HG02571 (cell line): Measurements from ENCODE around the gene TRNAU1AP.
"Not testable (repeated sequence)": the region's sequence is repeated elsewhere in the genome, so short reads cannot be mapped to it uniquely, and the experiment has no call there.

Experiments used
- ATAC-seq: cut with Tn5 transposase; IDR thresholded peaks from one replicate; pipeline ENCODE4 v1.9.1; 2021; ENCODE audit warnings: mild to moderate bottlenecking, moderate library complexity; ENCODE audit not compliant: unreplicated experiment

TRNAU1AP gene

GRCh38 chr1:28521502-28522164, 31.3 kb upstream of the TRNAU1AP start:
- ATAC-seq: no peak

GRCh38 chr1:28522537-28522936, 30.3 kb upstream of the TRNAU1AP start:
- not testable (repeated sequence) for ATAC-seq

- ATAC-seq: not testable (repeated sequence)
Measured at GRCh38 chr1:28525002-28525642, 27.8 kb upstream of the TRNAU1AP start.

- ATAC-seq: no peak
Measured at GRCh38 chr1:28526886-28527285, 26.0 kb upstream of the TRNAU1AP start.

GRCh38 chr1:28530456-28530855, 22.4 kb upstream of the TRNAU1AP start:
- ATAC-seq: no peak

- ATAC-seq: no peak
Measured at GRCh38 chr1:28534671-28535070, 18.2 kb upstream of the TRNAU1AP start.

GRCh38 chr1:28535180-28535579, 17.7 kb upstream of the TRNAU1AP start:
- no peak for ATAC-seq

GRCh38 chr1:28537457-28538199, 15.3 kb upstream of the TRNAU1AP start:
- no peak for ATAC-seq

GRCh38 chr1:28538286-28538685, 14.6 kb upstream of the TRNAU1AP start:
- no peak for ATAC-seq

GRCh38 chr1:28540651-28541050, 12.2 kb upstream of the TRNAU1AP start:
- ATAC-seq: no peak

GRCh38 chr1:28541414-28542015, 11.4 kb upstream of the TRNAU1AP start:
- ATAC-seq: not testable (repeated sequence)

- ATAC-seq: no peak
Measured at GRCh38 chr1:28545246-28545628, 7.6 kb upstream of the TRNAU1AP start.

- ATAC-seq: no peak
Measured at GRCh38 chr1:28548318-28548717, 4.6 kb upstream of the TRNAU1AP start.

- no peak for ATAC-seq
Measured at GRCh38 chr1:28551381-28551780, 1.5 kb upstream of the TRNAU1AP start.

- ATAC-seq: no peak
Measured at GRCh38 chr1:28560886-28561285, 8.0 kb downstream of the TRNAU1AP start.

GRCh38 chr1:28564310-28564709, 11.4 kb downstream of the TRNAU1AP start:
- ATAC-seq: no peak

GRCh38 chr1:28565040-28565439, 12.2 kb downstream of the TRNAU1AP start:
- ATAC-seq: no peak

- ATAC-seq: no peak
Measured at GRCh38 chr1:28565726-28566125, 12.8 kb downstream of the TRNAU1AP start.

- no peak for ATAC-seq
Measured at GRCh38 chr1:28566931-28567330, 14.0 kb downstream of the TRNAU1AP start.

GRCh38 chr1:28571911-28572310, 19.0 kb downstream of the TRNAU1AP start:
- ATAC-seq: no peak

- ATAC-seq: not testable (repeated sequence)
Measured at GRCh38 chr1:28572891-28573290, 20.0 kb downstream of the TRNAU1AP start.

GRCh38 chr1:28573564-28573963, 20.7 kb downstream of the TRNAU1AP start:
- no peak for ATAC-seq
